HG02981 (cell line): Measurements from ENCODE around the gene COL28A1.
"Not testable (repeated sequence)": the region's sequence is repeated elsewhere in the genome, so short reads cannot be mapped to it uniquely, and the experiment has no call there.

ENCODE experiments used
- ATAC-seq: cut with Tn5 transposase; IDR thresholded peaks from one replicate; pipeline ENCODE4 v1.9.1; 2021; ENCODE audit warnings: mild to moderate bottlenecking, moderate library complexity; ENCODE audit not compliant: unreplicated experiment

The COL28A1 gene

DNA sequence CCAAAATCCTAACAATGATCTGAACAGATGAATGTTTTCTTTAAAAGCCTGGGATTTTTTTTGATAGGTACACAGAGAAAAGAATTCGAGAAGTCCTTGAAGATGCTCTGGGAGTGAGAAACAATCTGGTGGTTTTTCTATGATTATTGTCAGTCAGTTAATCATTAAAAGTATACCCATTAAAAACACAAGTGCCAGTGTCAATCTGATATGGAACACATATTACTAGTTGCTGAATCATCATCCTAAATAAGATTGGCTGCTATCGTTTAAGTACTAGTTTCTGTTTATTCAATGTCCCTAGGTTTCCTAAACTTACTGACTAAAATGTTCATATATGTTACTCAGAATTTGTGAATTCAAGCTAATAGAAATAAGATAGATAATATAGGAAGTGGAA lies 16.1 kb downstream of the COL28A1 start:
- ATAC-seq = no peak

DNA sequence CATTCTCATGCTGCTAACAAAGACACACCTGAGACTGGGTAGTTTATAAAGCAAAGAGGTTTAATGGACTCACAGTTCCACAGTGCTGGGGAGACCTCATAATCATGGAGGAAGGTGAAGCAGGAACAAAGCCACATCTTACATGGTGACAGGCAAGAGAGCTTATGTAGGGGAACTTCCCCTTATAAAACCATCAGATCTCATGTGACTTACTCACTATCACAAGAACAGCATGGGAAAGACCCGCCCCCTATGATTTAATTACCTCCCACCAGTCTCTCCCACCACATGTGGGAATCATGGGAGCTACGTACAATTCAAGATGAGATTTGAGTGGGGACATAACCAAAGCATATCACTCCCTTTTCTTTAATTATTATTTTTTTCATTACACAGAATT lies 16.6 kb downstream of the COL28A1 start:
- ATAC-seq = no peak

DNA sequence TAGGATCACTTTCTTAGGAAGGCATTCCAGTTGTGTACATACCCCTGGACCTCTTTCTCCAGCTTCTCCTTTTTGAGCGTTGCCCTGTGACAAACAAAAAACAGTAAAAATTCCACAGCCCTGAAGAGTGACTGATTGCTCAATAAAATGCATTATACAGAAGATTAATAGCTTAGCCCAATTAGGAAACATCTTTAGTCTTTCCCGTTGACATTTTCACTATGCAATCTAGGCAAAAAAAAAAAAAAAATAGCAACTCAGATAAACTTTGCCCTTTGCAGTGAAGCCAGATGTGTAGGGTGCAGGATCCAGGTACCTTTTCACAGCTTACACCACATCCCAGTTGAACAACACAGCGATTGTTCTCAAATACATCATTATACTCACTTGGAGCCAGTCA lies 17.9 kb downstream of the COL28A1 start:
- ATAC-seq = no peak

DNA sequence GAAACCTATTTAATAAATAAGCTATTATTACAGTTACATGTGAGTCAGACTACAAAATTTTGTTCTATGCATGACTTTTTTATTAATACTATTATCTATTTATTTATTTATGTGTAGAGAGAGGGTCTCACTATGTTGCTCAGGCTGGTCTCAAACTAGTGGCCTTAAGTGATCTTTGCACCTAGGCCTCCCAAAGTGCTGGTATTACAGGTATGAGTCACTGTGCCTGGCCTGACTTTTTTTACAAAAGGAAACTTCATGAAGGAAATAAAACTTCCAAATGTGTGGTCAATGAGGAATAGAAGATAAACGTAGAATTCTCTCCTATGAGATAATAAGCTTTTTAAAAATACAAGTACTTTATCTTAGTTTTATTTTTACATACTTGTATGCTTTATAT lies 19.0 kb downstream of the COL28A1 start:
- no peak for ATAC-seq

DNA sequence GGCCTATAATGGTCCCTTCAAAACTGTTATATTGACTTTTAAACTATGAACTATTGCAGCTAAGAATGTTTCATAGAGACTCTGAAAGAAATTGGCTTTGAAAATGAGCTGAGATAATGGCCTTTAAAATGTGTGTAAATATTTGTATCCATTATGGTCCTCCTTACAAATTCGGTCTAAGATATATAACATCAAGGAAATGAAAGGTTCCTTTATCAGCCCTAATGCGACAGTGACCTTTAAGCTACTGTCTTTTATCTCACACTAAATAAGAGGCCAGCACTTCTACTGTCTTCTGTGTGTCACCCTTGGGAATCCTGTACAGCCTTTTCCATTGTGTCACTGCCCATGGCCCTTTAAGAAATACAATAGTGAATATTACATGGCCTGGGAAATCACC lies 19.5 kb downstream of the COL28A1 start:
- ATAC-seq = no peak

DNA sequence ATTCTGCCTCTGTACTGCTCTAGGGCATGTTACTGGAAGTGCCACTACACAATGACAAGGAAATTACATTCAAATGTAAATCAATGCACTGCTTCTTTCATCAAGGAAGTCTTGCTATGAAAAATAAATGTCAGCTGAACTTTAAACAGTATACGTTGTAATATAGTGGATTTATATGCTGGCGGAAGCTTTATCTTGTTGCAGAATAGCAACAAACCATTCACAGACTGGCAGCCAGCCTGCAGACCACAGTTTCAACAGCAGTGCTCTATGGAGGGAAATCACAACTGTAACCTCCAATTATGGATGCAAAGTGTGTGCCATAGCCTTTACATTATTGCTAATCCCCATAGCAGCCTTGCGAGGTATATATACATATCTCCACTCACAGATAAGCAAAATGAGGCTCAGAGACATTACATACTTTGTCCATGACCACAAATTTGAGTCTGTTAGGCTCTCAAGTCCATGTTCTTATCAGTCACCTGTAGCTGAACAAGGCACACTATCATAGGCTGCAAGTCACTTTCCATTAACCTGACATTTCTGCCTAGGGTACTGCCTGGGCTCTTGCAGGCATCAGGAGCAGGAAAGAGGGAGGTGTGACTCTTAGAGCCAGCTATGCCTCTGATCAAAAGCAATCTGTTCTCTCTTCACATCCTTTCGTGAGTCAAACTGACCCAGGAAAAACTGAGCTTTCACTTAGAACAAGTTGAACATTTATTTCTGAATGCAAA lies 22.6 kb downstream of the COL28A1 start:
- ATAC-seq = no peak

DNA sequence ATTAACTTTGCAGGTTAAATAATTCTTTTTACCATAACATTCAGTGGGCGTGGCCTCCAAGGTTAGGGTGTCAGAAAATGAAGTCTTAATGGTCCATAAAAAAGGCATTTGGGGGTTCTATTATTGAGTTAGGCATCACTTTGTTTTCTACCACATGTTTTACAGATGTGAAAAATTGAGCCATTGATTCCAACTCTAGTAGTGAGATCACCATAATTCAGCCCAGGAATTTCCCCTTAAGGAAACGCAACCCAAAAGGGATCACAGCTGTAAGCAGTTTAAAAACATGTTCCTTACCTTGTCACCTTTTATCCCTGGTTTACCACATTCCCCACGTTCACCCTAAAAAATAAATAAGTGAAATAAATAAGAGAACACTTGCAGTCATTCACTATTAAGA lies 24.9 kb downstream of the COL28A1 start:
- no peak for ATAC-seq

DNA sequence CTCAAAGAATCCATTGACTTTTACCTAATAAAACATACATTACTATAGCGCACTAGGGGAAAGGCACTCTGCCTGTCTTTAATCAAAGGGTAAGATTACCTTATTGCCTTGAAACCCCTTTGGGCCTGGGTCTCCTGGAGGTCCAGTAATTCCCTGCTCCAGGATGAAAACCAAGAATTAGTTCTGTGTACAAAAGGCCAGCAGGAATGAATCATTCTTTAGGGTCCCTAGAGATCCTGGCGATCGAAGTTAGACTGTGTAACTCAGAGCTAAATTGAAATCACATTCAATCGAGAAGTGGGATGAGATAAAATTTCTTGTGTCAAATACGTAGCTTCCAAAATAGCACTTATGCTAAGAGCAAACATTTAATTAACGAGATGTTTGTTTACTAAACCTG lies 29.8 kb downstream of the COL28A1 start:
- no peak for ATAC-seq

DNA sequence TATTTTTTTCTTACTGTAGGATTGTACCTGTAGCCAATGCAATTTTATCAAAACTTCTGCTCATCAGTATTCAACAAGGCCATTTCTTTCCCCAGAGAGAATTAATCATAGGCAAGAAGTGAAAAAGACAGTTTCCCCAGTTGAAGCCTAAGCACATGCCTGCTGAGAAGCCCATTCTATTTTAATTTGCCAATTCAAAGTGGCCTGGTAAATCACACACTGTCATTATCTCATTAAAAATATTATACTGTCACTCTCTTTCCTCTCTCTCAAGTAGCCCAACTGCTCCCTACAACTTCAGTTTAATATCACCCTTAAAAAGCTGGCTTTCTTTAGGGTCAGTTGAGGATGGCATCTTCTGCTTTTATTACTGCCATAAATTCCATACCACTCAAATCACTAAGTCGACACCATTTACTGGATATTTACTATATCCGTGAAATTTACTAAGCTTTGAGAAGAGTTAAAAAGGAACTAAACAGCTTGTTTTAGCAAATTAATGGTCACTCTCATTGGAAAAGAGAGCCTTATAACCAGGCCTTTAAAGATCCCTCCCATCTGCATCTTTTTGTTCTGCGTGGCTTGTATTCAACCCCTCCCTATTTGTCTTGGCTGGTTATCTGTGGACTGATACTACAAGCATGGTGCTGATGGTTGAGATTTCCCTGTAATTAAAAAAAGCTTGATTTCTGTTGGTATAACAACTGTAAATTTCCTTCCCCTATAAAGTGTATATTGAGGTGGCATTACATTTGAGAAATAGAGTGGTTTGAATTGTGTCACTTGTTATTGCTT lies 30.6 kb downstream of the COL28A1 start:
- ATAC-seq = no peak

DNA sequence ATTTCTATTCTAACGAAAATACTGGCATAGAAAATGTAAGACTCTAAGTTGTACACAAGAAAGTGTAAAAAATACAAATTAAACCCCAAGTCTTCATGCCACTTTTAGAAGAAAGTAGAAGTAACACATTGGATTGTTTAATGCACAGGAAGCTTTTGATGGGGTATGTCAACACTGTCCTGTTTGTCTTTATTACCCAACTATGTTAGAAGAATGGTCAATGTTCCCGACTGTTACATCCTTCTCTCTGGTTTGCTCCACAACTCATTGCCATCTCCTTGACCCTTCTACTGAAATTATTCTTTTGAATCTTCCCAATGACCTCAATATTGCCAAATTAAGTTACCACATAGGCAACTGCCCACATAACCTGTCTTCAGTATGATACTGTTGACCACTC lies 35.8 kb downstream of the COL28A1 start:
- ATAC-seq = no peak

DNA sequence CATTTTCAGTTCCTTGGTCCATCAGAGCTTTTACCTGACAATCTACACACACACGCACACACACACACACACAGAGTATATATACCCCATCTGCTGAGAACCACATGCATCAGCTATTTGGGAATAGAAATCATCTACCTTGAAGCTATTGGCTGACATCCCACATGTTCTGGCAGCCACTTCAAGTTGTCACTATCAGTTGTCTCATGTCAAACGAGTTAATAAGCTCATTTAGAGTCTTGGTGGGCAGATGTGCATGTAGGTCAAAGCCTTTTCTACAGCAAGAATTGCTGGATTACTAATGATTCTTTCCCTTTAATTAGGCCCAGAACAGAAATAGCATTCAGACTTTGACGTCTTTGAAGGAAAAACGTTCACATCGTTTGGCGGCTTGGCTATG lies 36.8 kb downstream of the COL28A1 start:
- no peak for ATAC-seq

DNA sequence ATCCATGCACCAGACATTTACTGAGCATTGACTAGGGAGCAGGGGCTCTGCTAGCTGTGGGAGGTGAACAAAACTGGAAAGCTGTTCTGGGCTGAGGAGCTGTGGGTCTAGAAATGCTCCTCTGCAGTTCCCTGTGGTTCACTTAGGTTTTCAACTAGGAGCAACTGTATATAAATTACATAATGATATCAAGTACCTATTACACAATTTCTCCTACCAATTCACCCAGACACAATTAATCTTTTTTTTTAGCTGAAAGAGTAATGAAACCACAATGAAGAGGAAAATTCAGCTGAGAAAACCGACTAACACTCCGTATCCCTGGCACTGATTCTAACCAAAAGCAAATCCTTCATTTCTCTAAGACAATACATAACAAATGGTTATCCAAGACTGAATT lies 39.4 kb downstream of the COL28A1 start:
- ATAC-seq = no peak

DNA sequence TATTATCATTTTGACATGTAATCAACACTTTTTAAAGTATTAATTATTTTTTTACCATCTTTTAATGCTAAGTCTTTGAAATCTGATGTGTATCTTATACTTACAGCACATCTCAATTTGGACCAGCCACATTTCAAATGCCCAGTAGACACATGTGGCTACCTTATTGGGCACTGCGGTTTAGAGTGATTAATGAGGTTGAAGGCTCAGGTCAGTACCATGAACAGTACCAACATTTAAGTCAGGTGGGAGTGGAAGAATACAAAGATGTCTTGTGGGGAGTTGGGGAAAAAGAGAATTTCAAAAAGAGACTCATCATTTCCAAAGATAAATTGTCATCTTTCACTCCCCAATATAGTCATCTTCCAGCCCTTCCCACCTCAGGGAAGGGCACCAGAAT lies 40.5 kb downstream of the COL28A1 start:
- no peak for ATAC-seq

DNA sequence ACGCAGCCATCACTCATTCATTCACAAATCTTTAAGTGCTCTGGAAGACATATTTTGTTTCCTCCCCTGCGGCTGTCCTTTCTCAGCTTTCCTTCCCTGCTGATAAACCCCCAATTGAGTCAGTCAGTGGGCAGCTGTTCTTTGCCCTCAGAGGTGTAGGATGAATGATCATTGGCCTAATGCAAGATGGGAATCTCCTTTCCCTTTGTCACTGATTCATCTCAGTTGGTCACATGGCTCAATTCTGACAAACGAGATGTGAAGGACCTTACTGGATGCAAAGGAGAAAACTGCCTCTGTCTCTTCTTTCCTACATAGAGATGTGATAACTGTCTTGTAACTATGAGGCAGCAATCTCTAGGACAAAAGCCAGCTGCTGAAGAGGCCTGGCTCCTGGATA lies 44.6 kb downstream of the COL28A1 start:
- no peak for ATAC-seq

DNA sequence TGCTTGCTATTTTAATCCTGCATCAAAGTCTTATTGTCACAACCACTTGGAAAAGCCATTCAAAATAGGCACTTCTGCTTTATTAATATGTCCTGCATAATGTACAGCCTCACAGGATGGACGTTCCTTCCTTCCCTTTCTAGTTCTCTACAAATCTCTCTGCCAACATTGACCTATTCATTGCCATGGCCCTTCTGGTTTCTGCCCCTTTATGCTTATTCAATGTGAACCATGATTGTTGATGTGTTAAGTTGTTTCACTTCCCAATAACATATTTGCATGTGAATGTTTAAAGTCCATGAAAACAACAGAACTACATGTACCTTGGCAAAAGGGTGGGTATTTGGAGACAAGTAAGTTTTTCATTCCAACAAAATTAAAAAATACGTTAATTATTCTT lies 45.7 kb downstream of the COL28A1 start:
- ATAC-seq = no peak

DNA sequence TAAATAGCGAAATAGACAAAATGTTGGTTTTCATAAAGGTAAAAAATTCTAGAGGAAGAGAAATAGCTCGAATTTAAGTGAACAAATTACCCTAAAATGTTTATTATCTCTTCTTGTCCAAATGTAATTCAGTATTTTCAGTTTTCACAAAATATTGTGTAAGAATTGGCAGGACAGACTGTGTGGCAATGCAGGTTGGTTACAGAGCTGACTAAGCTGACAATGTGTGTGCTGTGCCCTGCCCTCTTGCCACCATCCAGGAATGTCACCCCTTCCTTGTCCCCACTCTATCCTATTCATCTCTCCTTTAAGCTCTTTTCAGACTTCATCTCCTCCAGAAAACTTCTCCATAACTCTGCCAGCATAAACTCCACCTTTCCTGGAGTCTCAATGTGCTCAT lies 46.1 kb downstream of the COL28A1 start:
- ATAC-seq = no peak

DNA sequence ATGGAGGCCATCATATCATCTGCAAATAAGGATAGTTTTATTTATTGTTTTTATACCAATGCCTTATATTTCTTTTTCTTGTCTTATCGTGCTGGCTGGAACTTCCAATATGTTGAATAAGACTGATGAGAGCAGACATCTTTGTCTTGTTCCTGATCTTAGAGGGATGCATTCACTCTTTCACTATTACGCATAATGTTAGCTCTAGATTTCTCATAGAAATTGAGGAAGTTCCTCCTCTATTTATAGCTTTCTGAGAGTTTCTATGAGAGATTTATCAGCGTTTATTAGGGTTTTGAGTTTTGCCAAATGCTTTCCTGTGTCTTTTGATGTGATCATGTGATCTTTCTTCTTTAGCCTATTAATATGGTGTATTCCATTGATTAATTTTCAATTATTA lies 49.3 kb downstream of the COL28A1 start:
- no peak for ATAC-seq

DNA sequence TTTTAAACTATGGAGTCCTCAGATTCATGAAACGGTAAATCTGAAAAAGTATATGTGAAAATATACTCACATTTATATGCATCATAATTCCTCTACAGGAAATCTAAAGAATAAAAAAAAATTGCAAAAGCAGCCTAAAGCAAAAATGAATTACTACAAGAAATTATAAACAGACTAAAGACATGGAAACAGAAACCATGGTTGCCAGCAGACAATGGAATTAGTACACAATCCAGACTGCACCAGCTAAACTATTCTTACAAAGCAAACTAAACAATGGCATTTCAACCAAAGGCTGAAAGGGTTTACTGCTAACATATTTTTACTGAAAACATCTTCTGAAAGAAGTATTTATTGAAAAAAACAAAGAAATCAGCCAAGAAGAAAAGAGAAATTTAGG lies 51.6 kb downstream of the COL28A1 start:
- ATAC-seq = no peak

DNA sequence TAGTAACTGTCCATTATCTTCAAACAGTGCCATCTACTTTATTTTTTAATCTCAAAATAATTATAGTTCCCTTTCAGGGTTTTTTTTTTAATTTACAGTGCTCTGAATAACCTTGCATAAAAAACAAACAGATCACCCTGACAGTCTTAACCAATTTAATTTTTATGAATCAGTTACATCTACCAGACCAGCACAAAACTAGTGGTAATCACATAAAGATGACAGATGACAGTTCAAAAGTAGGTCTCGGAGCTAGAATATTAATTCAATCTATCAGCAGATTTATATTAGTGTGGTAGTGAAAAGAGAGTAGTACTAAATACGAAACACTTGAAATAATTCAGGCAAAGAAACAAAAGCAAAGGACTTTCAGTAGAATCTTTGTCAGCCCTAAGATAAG lies 53.9 kb downstream of the COL28A1 start:
- no peak for ATAC-seq

DNA sequence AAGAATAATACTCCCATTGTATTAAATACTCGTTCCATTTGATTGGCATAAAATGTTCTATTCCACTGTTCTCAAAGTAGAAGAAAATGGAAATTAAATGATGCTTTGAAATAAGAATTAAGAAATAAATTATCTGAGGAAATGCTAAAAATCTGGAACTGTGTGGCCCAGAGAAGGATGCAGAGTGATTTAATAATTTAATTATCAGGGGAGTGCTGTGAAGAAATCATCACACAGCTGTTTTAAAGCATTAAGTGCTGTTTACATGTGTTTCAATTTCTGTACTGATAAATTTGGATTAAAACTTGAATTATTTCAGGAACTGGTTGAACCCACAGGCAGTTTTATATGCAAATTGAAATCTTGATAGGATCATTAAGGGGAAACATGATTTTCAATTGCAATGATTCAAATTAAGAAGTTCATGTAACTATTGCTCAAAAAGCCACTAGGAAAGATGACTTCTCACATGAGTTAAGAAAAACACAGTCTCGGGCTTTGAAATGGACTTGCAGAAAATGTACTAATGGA lies 56.3 kb downstream of the COL28A1 start:
- ATAC-seq = no peak

DNA sequence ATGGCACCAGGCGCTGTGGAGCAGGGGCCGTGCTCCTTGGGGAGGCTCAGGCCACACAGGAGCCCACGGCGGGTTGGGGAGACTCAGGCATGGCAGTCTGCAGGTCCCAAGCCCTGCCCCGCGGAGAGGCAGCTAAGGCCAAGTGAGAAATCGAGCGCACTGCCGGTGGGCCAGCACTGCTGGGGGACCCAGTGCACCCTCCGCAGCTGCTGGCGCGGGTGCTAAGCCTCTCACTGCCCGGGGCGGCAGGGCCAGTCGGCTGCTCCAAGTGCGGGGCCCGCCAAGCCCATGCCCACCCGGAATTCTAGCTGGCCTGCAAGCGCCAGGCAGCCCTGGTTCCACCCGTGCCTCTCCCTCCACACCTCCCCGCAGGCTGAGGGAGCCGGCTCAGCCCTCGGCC lies 57.1 kb downstream of the COL28A1 start:
- ATAC-seq = no peak

DNA sequence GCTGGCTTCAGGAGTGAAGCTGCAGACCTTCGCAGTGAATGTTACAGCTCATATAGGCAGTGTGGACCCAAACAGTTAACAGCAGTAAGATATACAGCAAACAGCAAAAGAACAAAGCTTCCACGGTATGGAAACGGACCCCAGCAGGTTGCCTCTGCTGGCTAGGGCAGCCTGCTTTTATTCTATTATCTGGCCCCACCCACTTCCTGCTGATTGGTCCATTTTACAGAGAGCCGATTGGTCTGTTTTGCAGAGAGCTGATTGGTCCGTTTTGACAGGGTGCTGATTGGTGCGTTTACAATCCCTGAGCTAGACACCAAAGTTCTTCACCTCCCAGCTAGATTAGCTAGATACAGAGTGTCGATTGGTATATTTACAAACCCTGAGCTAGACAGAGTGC lies 58.0 kb downstream of the COL28A1 start:
- ATAC-seq = not testable (repeated sequence)
